ENCODE data around the gene MS4A6A. TPM values are rescaled to one million over a fixed set of nuclear protein-coding genes. Genes with fewer than 3 reads are reported as not detected.

Gene MS4A6A
- total and polyA plus RNA-seq, 2 donors (not counting 1 experiment from before 2014, with no cell fraction given), result 0.34 to 4.1 TPM

- Histone ChIP-seq H4K20me1 (ENCODE audit: control insufficient read depth, insufficient read depth, low read length, poor library complexity, severe bottlenecking) (no peaks in the 10 kb centered on the region), H3K36me3 (replicated peaks in 1 of 2; ENCODE audit: control extremely low read depth in 1 of 2, control insufficient read depth in 1 of 2, extremely low read depth in 1 of 2, insufficient read depth in 2 of 2, low read length in 1 of 2) (no peaks in the 10 kb centered on the region), H2AFZ (ENCODE audit: insufficient read depth, low read depth, low read length, poor library complexity, severe bottlenecking) (no peak overlapping the region), H3K4me3 (ENCODE audit: control extremely low read depth in 1 of 5, extremely low read depth in 1 of 5, insufficient read depth in 1 of 5, low read depth in 2 of 5, low read length in 4 of 5) (no peak overlapping the region), H3K27me3 (replicated peaks in 1 of 4; ENCODE audit: control extremely low read depth in 1 of 4, control insufficient read depth in 3 of 4, insufficient read depth in 4 of 4, low read length in 3 of 4) (peaks cover 0 to 5% (median 0%) of the 10 kb centered on the region in 4 experiments), H3K4me2 (replicated peaks; ENCODE audit: low read depth, low read length, poor library complexity, severe bottlenecking) (no peak overlapping the region), H3K4me1 (ENCODE audit: control insufficient read depth in 2 of 2, insufficient read depth in 2 of 2, low read length in 2 of 2) (no peaks in the 10 kb centered on the region), H3K27ac (ENCODE audit: low read length in 2 of 2) (no peak overlapping the region), H3K79me2 (ENCODE audit: control insufficient read depth, insufficient read depth, low read length) (no peaks in the 10 kb centered on the region), H3K9ac (ENCODE audit: low read length) (no peak overlapping the region), H3K9me3 (ENCODE audit: control extremely low read depth in 1 of 3, control insufficient read depth in 2 of 3, insufficient read depth in 1 of 3, low read length in 2 of 3) (no peaks in the 10 kb centered on the region)
- DNase-seq (no peak), ATAC-seq (ENCODE audit: low read depth) (no peak)
- H3K27me3 Mint-ChIP-seq, result peaks cover 17% of the 10 kb centered on the region
- CTCF ChIA-PET, result no interaction called here
- H3K27ac Mint-ChIP-seq, result no peak overlapping the region
- 79% methylated on average over 3 of the region's 4 CpGs for WGBS (ENCODE audit: insufficient coverage)
- intact Hi-C loops (cut with micrococcal nuclease), result no loop called here
- H3K9me3 Mint-ChIP-seq (ENCODE audit: insufficient read depth), result no peaks in the 10 kb centered on the region
- TF ChIP-seq, protein P1, sequence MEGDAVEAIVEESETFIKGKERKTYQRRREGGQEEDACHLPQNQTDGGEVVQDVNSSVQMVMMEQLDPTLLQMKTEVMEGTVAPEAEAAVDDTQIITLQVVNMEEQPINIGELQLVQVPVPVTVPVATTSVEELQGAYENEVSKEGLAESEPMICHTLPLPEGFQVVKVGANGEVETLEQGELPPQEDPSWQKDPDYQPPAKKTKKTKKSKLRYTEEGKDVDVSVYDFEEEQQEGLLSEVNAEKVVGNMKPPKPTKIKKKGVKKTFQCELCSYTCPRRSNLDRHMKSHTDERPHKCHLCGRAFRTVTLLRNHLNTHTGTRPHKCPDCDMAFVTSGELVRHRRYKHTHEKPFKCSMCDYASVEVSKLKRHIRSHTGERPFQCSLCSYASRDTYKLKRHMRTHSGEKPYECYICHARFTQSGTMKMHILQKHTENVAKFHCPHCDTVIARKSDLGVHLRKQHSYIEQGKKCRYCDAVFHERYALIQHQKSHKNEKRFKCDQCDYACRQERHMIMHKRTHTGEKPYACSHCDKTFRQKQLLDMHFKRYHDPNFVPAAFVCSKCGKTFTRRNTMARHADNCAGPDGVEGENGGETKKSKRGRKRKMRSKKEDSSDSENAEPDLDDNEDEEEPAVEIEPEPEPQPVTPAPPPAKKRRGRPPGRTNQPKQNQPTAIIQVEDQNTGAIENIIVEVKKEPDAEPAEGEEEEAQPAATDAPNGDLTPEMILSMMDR (IDR thresholded peaks at IDR 0.05), result no peak
- TF ChIP-seq EZH2 (IDR thresholded peaks at IDR 0.05; ENCODE audit: borderline replicate concordance, insufficient read depth, low read depth, low read length, poor library complexity, severe bottlenecking), result no peak
- POLR2A ChIA-PET, result no interaction called here
- H3K4me1 Mint-ChIP-seq, result no peaks in the 10 kb centered on the region
- no peak overlapping the region for H3K4me3 Mint-ChIP-seq
Observed at GRCh38 chr11:60161766-60162165, 21.1 kb downstream of the MS4A6A start.

GRCh38 chr11:60161107-60161506 is 21.8 kb downstream of the MS4A6A start:
- Histone ChIP-seq H3K9ac (ENCODE audit: low read length) (no peak overlapping the region), H3K4me1 (ENCODE audit: control insufficient read depth in 2 of 2, insufficient read depth in 2 of 2, low read length in 2 of 2) (no peaks in the 10 kb centered on the region), H3K27me3 (replicated peaks in 1 of 4; ENCODE audit: control extremely low read depth in 1 of 4, control insufficient read depth in 3 of 4, insufficient read depth in 4 of 4, low read length in 3 of 4) (peaks cover 0 to 5% (median under 1%) of the 10 kb centered on the region in 4 experiments), H3K36me3 (replicated peaks in 1 of 2; ENCODE audit: control extremely low read depth in 1 of 2, control insufficient read depth in 1 of 2, extremely low read depth in 1 of 2, insufficient read depth in 2 of 2, low read length in 1 of 2) (no peaks in the 10 kb centered on the region), H3K27ac (ENCODE audit: low read length in 2 of 2) (no peak overlapping the region), H3K4me2 (replicated peaks; ENCODE audit: low read depth, low read length, poor library complexity, severe bottlenecking) (no peak overlapping the region), H2AFZ (ENCODE audit: insufficient read depth, low read depth, low read length, poor library complexity, severe bottlenecking) (no peak overlapping the region), H3K9me3 (ENCODE audit: control extremely low read depth in 1 of 3, control insufficient read depth in 2 of 3, insufficient read depth in 1 of 3, low read length in 2 of 3) (peaks cover 0 to 1% (median 0%) of the 10 kb centered on the region in 3 donors), H4K20me1 (ENCODE audit: control insufficient read depth, insufficient read depth, low read length, poor library complexity, severe bottlenecking) (no peaks in the 10 kb centered on the region), H3K4me3 (ENCODE audit: control extremely low read depth in 1 of 5, extremely low read depth in 1 of 5, insufficient read depth in 1 of 5, low read depth in 2 of 5, low read length in 4 of 5) (no peak overlapping the region), H3K79me2 (ENCODE audit: control insufficient read depth, insufficient read depth, low read length) (no peaks in the 10 kb centered on the region)
- Mint-ChIP-seq H3K9me3 (ENCODE audit: insufficient read depth) (peaks cover 2% of the 10 kb centered on the region), H3K4me1 (peaks cover 1% of the 10 kb centered on the region), H3K27me3 (peaks cover 17% of the 10 kb centered on the region), H3K4me3 (no peak overlapping the region), H3K27ac (no peak overlapping the region)
- POLR2A ChIA-PET, result no interaction called here
- WGBS (ENCODE audit: insufficient coverage), result 40% methylated on average over 2 of the region's 2 CpGs
- DNase-seq (no peak), ATAC-seq (ENCODE audit: low read depth) (no peak)
- intact Hi-C loops (cut with micrococcal nuclease), result no loop called here
- no peak for TF ChIP-seq EZH2 (IDR thresholded peaks at IDR 0.05; ENCODE audit: borderline replicate concordance, insufficient read depth, low read depth, low read length, poor library complexity, severe bottlenecking)
- TF ChIP-seq, protein P1 (IDR thresholded peaks at IDR 0.05), result no peak
- CTCF ChIA-PET, result no interaction called here
